NCI-H2029 treated with DMSO at 0.1 percent for 48 hours (cell line): ENCODE measurements around the gene HSPB1.
"Not testable (repeated sequence)": the region's sequence is repeated elsewhere in the genome, so short reads cannot be mapped to it uniquely, and the experiment has no call there.

Experiments
- DNase-seq: peaks from one replicate; lab custom pipeline; 2025; lab: John Stamatoyannopoulos, UW

The HSPB1 gene

GRCh38 chr7:76302347-76303201 is at the start of gene HSPB1:
HSPB1 (plus strand) TSS chr7:76302673; CDS start chr7:76302713, 40 bp downstream.
- DNase-seq: peak; percentile 70

- no peak for DNase-seq
These were observed 47.7 kb upstream of the HSPB1 start for GRCh38 chr7:76254781-76255180.

- DNase-seq: no peak
These were observed 44.5 kb upstream of the HSPB1 start for GRCh38 chr7:76257973-76258372.

- DNase-seq: no peak
These were observed 43.1 kb upstream of the HSPB1 start for GRCh38 chr7:76259124-76260093.

GRCh38 chr7:76260171-76260703 is 42.2 kb upstream of the HSPB1 start:
- DNase-seq: no peak

- no peak for DNase-seq
These were observed 41.1 kb upstream of the HSPB1 start for GRCh38 chr7:76261329-76261728.

GRCh38 chr7:76261931-76262330 is 40.5 kb upstream of the HSPB1 start:
- no peak for DNase-seq

- no peak for DNase-seq
These were observed 39.6 kb upstream of the HSPB1 start for GRCh38 chr7:76262683-76263402.

- no peak for DNase-seq
These were observed 37.2 kb upstream of the HSPB1 start for GRCh38 chr7:76265299-76265698.

- no peak for DNase-seq
These were observed 35.2 kb upstream of the HSPB1 start for GRCh38 chr7:76267107-76267893.

GRCh38 chr7:76267894-76268183 is 34.6 kb upstream of the HSPB1 start:
- no peak for DNase-seq

- no peak for DNase-seq
These were observed 34.1 kb upstream of the HSPB1 start for GRCh38 chr7:76268376-76268775.

GRCh38 chr7:76269895-76270294 is 32.6 kb upstream of the HSPB1 start:
- no peak for DNase-seq

- not testable (repeated sequence) for DNase-seq
These were observed 31.1 kb upstream of the HSPB1 start for GRCh38 chr7:76271384-76271783.

- no peak for DNase-seq
These were observed 30.3 kb upstream of the HSPB1 start for GRCh38 chr7:76272142-76272541.

GRCh38 chr7:76272851-76273497 is 29.5 kb upstream of the HSPB1 start:
- DNase-seq: no peak

GRCh38 chr7:76273503-76273902 is 29.0 kb upstream of the HSPB1 start:
- no peak for DNase-seq

- no peak for DNase-seq
These were observed 23.9 kb upstream of the HSPB1 start for GRCh38 chr7:76278540-76278939.

GRCh38 chr7:76280408-76280807 is 22.1 kb upstream of the HSPB1 start:
- no peak for DNase-seq

- DNase-seq: no peak
These were observed 21.3 kb upstream of the HSPB1 start for GRCh38 chr7:76281006-76281705.
